ENCODE data around the gene SS18. TPM values are rescaled to one million over a fixed set of nuclear protein-coding genes. Genes with fewer than 3 reads are reported as not detected.

The SS18 gene
- total and polyA plus RNA-seq, 8 donors: 17.0 to 38.0 (median 20.2) TPM

GRCh38 chr18:26097563-26097962 is 7.2 kb upstream of the SS18 start:
- ATAC-seq: no peak
- 86 to 94% methylated on average over 5 of the region's 5 CpGs for WGBS, 2 donors
- Histone ChIP-seq H3K4me3 (no peak overlapping the region), H3K4me1 (no peaks in the 10 kb centered on the region), H3K27me3 (no peaks in the 10 kb centered on the region), H3K9me3 (no peaks in the 10 kb centered on the region), H3K27ac (no peak overlapping the region), H3K36me3 (no peaks in the 10 kb centered on the region)
- no peak for FAIRE-seq
- TF ChIP-seq CTCF (IDR thresholded peaks at IDR 0.05): no peak
- no peak for DNase-seq
- intact Hi-C loops (cut with DNase I): no loop called here

GRCh38 chr18:26096852-26097251 is 6.4 kb upstream of the SS18 start:
- intact Hi-C loops (cut with DNase I): no loop called here
- Histone ChIP-seq H3K27me3 (no peaks in the 10 kb centered on the region), H3K27ac (no peak overlapping the region), H3K4me1 (no peaks in the 10 kb centered on the region), H3K9me3 (no peaks in the 10 kb centered on the region), H3K36me3 (no peaks in the 10 kb centered on the region), H3K4me3 (no peak overlapping the region)
- ATAC-seq (no peak), DNase-seq (no peak), FAIRE-seq (no peak)
- WGBS, 2 donors: 100% methylated on average over 1 of the region's 1 CpG
- no peak for TF ChIP-seq CTCF (IDR thresholded peaks at IDR 0.05)

- ATAC-seq: peak; percentile 21 to 46 (median 30)
- Histone ChIP-seq H3K4me1 (peaks cover 7 to 21% (median 17%) of the 10 kb centered on the region in 3 donors), H3K9me3 (no peaks in the 10 kb centered on the region), H3K27me3 (no peaks in the 10 kb centered on the region), H3K4me3 (peak overlapping the region; percentile 67 to 87 (median 80)), H3K27ac (peak overlapping the region; percentile 90 to 95 (median 93)), H3K36me3 (no peaks in the 10 kb centered on the region)
- peak in 3 of 6 donors; percentile 38 to 57 (median 42) for DNase-seq
- 2% methylated on average over 29 of the region's 29 CpGs for WGBS, 2 donors
- FAIRE-seq: no peak
- TF ChIP-seq CTCF (IDR thresholded peaks at IDR 0.05): no peak
- intact Hi-C loops (cut with DNase I): no loop called here
Measured at GRCh38 chr18:26091047-26091630, 726 bp upstream of the SS18 start.

GRCh38 chr18:26089293-26090129 is 902 bp downstream of the SS18 start:
- ATAC-seq: peak in 3 of 4 donors; percentile 0 to 4 (median 0)

More at GRCh38 chr18:26089293-26090129, 902 bp downstream of the SS18 start:
- peaks cover 0 to 4% (median 0%) of the 10 kb centered on the region in 3 donors for H3K36me3 ChIP-seq
- no peaks in the 10 kb centered on the region for H3K27me3 ChIP-seq
- TF ChIP-seq CTCF (IDR thresholded peaks at IDR 0.05): no peak
- H3K27ac ChIP-seq: peak overlapping the region; percentile 90 to 95 (median 93)
- FAIRE-seq (no peak), DNase-seq (peak in 1 of 6 donors; percentile 9)
- H3K4me3 ChIP-seq: peak overlapping the region; percentile 67 to 87 (median 80)
- peaks cover 7 to 21% (median 17%) of the 10 kb centered on the region in 3 donors for H3K4me1 ChIP-seq
- intact Hi-C loops (cut with DNase I): no loop called here
- 0 to 1% methylated on average over 25 to 35 of the region's 35 CpGs for WGBS, 2 donors
- H3K9me3 ChIP-seq: no peaks in the 10 kb centered on the region

All from pancreas (tissue), 10 donors.